Activated T-cell treated with anti-CD3 and anti-CD28 coated beads, Interleukin-2, amount 50 U/mL, for 48 hours (primary cell): ENCODE data around the gene FRMPD1.
"Not testable (repeated sequence)": the region's sequence is repeated elsewhere in the genome, so short reads cannot be mapped to it uniquely, and the experiment has no call there.

Experiments used
- DNase-seq, 2 experiments: peaks; one replicate each; pipeline ENCODE4 v3.0.0-alpha.2; 2020

FRMPD1 gene

GRCh38 chr9:37745970-37746369 lies 95.2 kb downstream of the FRMPD1 start:
- DNase-seq: no peak

- no peak for DNase-seq
These were observed 95.9 kb downstream of the FRMPD1 start for GRCh38 chr9:37746448-37747270.

GRCh38 chr9:37747271-37747753 lies 96.6 kb downstream of the FRMPD1 start:
- DNase-seq: peak; percentile 66 to 71

- no peak for DNase-seq
These were observed 98.4 kb downstream of the FRMPD1 start for GRCh38 chr9:37749129-37749528.

- DNase-seq: no peak
These were observed 100.4 kb downstream of the FRMPD1 start for GRCh38 chr9:37751186-37751585.

- not testable (repeated sequence) for DNase-seq
These were observed 101.0 kb downstream of the FRMPD1 start for GRCh38 chr9:37751704-37752103.

- DNase-seq: not testable (repeated sequence)
These were observed 101.4 kb downstream of the FRMPD1 start for GRCh38 chr9:37752112-37752511.

- peak; percentile 34 to 47 for DNase-seq
These were observed 102.1 kb downstream of the FRMPD1 start for GRCh38 chr9:37752642-37753488.

GRCh38 chr9:37753489-37754190 lies 102.9 kb downstream of the FRMPD1 start, which contains the start of gene TRMT10B:
Gene TRMT10B, plus strand, starts transcription at chr9:37753805. Its CDS starts 8,127 bp downstream, at chr9:37761932.
- DNase-seq: peak; percentile 79 to 84

GRCh38 chr9:37758747-37759146 lies 108.0 kb downstream of the FRMPD1 start:
- no peak for DNase-seq

GRCh38 chr9:37760416-37761161 lies 109.8 kb downstream of the FRMPD1 start:
- no peak for DNase-seq

GRCh38 chr9:37761511-37761910 lies 110.8 kb downstream of the FRMPD1 start:
- no peak for DNase-seq

- DNase-seq: not testable (repeated sequence)
These were observed 114.5 kb downstream of the FRMPD1 start for GRCh38 chr9:37765263-37765662.

GRCh38 chr9:37769306-37769705 lies 118.6 kb downstream of the FRMPD1 start:
- DNase-seq: no peak

GRCh38 chr9:37769995-37770394 lies 119.2 kb downstream of the FRMPD1 start:
- DNase-seq: no peak

- DNase-seq: no peak
These were observed 124.6 kb downstream of the FRMPD1 start for GRCh38 chr9:37775216-37775919.

GRCh38 chr9:37776328-37776727 lies 125.6 kb downstream of the FRMPD1 start:
- DNase-seq: no peak

GRCh38 chr9:37778534-37778933 lies 127.8 kb downstream of the FRMPD1 start:
- DNase-seq: no peak

GRCh38 chr9:37784291-37784615 lies 133.5 kb downstream of the FRMPD1 start:
- no peak for DNase-seq

GRCh38 chr9:37784616-37785483 lies 134.1 kb downstream of the FRMPD1 start, which contains the start of gene EXOSC3:
Gene EXOSC3, minus strand, starts transcription at chr9:37785064. Its CDS starts 20 bp downstream, at chr9:37785044.
- peak; percentile 91 to 92 for DNase-seq
